Measurements from ENCODE around the gene RGS6.

RGS6 gene

GRCh38 chr14:72614365-72614764 lies 682.1 kb downstream of the RGS6 start:
- DNase-seq = no peak

- DNase-seq = no peak
Observed at GRCh38 chr14:72614891-72615415, 682.7 kb downstream of the RGS6 start.

- no peak for DNase-seq
Observed at GRCh38 chr14:72615451-72616121, 683.4 kb downstream of the RGS6 start.
